Mesenteric fat pad (tissue), 1 donor: Measurements from ENCODE around the gene PPARA. TPM values are rescaled to one million over a fixed set of nuclear protein-coding genes. Genes with fewer than 3 reads are reported as not detected.
A peak's percentile ranks its signal among the peaks of the same experiment; 100 is the strongest.

Experiments used
- DNase-seq: peaks from one replicate; pipeline ENCODE4 v3.0.0-alpha.2; 2020; ENCODE audit warnings: low spot score
- total RNA-seq: library from RNA; stranded (reverse); fragmentation: NEBNext Ultra II Directional; extraction: Animal tissue kit (Norgen Biotek cat#: 25700); gene quantifications from one replicate; pipeline ENCODE4 v1.2.1, GENCODE V29; 2021
- donor health status: DM: yes; HTN: yes; CAD: no.

PPARA gene
- total RNA-seq, 1 donor from 2014 or later = 37.6 TPM

- DNase-seq = no peak
Measured at GRCh38 chr22:46142548-46143490, 7.5 kb upstream of the PPARA start.

GRCh38 chr22:46143491-46144147 is 6.7 kb upstream of the PPARA start:
- DNase-seq = no peak

- DNase-seq = no peak
Measured at GRCh38 chr22:46145361-46145851, 4.9 kb upstream of the PPARA start.

GRCh38 chr22:46145896-46146295 is 4.4 kb upstream of the PPARA start:
- no peak for DNase-seq

GRCh38 chr22:46146329-46146728 is 4.0 kb upstream of the PPARA start:
- DNase-seq = no peak

GRCh38 chr22:46147061-46147460 is 3.3 kb upstream of the PPARA start:
- no peak for DNase-seq

- DNase-seq = peak; percentile 88
Measured at GRCh38 chr22:46147471-46148267, 2.7 kb upstream of the PPARA start.

- no peak for DNase-seq
Measured at GRCh38 chr22:46148336-46148735, 2.0 kb upstream of the PPARA start.

- peak; percentile 65 for DNase-seq
Measured at GRCh38 chr22:46148816-46149511, 1.4 kb upstream of the PPARA start.

- DNase-seq = peak; percentile 91
Measured at GRCh38 chr22:46149512-46150033, 753 bp upstream of the PPARA start.

- DNase-seq = peak; percentile 91
Measured at GRCh38 chr22:46150655-46151477, 540 bp downstream of the PPARA start.

- no peak for DNase-seq
Measured at GRCh38 chr22:46153930-46154329, 3.6 kb downstream of the PPARA start.

- DNase-seq = no peak
Measured at GRCh38 chr22:46156031-46156430, 5.7 kb downstream of the PPARA start.

GRCh38 chr22:46158283-46158682 is 8.0 kb downstream of the PPARA start:
- peak; percentile 28 for DNase-seq

- no peak for DNase-seq
Measured at GRCh38 chr22:46159212-46159611, 8.9 kb downstream of the PPARA start.

GRCh38 chr22:46159777-46160176 is 9.5 kb downstream of the PPARA start:
- no peak for DNase-seq

- DNase-seq = no peak
Measured at GRCh38 chr22:46162285-46162684, 12.0 kb downstream of the PPARA start.

GRCh38 chr22:46162771-46163556 is 12.6 kb downstream of the PPARA start:
- DNase-seq = no peak

GRCh38 chr22:46163557-46163888 is 13.2 kb downstream of the PPARA start:
- DNase-seq = no peak
